Activated CD8-positive, alpha-beta memory T cell treated with anti-CD3 and anti-CD28 coated beads, Interleukin-2, amount 50 U/mL, for 1 hour (primary cell): ENCODE measurements around the gene PGM1.

Experiments used
- DNase-seq: peaks from one replicate; pipeline ENCODE4 v3.0.0-alpha.2; 2020; ENCODE audit errors: extremely low read depth

Gene PGM1

DNA sequence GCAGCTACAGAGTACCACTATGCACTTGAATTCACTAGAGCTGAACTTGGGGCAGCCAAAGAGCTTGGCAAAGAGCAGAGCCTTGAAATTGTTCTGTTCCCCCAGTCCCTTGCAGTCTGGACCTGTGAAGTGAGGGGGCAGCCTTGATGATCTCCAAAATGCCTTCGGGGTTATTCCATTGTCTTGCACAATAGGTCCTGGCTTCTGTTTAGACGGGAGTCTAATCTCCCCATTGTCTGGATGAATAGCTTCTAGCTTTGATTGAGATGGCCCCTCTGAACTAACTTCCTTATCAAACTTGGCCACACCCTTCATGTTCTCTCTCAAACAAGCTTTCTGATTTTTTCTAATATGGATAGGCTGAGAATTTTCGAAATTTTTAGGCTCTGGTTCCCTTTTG, 72.6 kb downstream of the PGM1 start:
- DNase-seq, result no peak

DNA sequence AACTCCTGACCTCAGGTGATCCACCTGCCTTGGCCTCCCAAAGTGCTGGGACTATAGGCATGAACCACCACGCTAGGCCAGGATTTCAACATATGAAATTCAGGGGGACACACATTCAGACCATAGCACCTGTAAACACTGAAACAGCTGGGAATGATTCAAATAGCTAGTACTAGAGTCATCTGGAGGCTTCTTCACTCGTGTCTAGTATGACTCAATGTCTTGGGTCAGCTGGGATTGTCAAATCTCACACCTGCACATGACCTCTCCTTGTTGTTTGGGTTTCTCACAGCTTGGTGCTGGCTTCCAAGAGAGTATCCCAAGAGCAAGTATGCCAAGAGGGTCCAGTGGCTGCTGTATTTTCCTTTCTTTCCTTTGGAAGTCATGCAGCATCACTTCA, 75.1 kb downstream of the PGM1 start:
- no peak for DNase-seq

DNA sequence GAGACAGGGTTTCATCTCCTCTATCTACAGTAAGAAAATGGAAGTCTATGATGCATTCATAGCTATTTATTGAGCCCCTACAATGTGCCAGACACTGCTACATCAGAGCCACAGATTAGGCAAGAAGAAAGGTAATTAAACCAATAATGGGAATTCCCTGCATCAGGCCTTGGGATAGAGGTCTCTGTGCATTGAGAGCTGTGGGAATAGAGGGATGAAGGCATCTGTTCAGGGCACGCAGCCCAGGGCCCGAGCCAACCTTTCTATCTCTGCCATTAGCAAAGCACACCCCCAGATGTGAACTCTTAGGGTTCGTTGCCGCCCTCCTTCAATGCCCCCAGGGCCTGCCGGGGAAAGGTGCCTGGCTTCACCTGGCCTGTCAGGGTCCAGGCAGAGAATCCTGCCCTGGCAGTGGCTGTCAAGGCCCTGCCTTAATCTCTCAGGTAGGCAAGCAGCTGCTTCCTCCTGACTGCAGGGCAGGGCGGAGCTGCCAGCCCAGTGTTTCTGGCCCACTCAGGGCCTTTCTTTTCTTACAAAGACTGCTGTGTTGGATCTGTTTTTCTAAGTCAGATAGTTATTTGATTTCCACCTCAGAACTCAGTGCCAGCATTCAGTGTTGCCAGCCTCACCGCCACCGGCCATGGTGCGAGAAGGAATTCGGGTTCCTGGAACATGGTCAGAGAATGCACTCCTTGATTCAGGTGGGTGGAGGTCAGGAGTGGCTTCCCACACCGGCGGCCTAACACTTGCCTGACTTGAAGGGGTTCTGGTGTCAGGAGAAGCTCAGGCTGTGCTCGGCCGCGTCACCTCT, 76.1 kb downstream of the PGM1 start:
- DNase-seq, result no peak

- DNase-seq, result no peak
Observed at GRCh38 chr1:63670164-63670563, 77.0 kb downstream of the PGM1 start.

DNA sequence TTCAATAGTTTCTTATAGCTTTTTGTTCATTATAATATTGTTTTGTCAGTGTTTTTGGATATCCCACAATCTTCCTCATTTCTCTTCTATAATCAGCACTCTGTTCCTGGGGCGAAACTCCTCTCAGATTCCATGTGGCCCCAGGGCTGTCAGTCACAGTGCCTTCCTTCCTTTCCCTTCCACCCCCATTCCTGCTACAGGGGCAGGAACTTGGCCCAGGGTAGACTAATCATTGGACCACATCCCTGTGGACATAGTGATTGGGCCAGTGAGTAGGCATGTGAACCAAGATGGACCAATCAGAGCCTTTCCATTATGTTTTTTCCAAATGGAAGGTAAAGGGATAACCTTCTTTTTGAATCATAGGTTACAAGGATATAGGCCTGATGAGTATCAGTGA, 78.3 kb downstream of the PGM1 start:
- no peak for DNase-seq

GRCh38 chr1:63674238-63674864, 81.1 kb downstream of the PGM1 start:
- DNase-seq, result no peak

- DNase-seq, result no peak
Observed at GRCh38 chr1:63674865-63675419, 81.7 kb downstream of the PGM1 start.

- DNase-seq, result no peak
Observed at GRCh38 chr1:63675420-63675931, 82.3 kb downstream of the PGM1 start.

DNA sequence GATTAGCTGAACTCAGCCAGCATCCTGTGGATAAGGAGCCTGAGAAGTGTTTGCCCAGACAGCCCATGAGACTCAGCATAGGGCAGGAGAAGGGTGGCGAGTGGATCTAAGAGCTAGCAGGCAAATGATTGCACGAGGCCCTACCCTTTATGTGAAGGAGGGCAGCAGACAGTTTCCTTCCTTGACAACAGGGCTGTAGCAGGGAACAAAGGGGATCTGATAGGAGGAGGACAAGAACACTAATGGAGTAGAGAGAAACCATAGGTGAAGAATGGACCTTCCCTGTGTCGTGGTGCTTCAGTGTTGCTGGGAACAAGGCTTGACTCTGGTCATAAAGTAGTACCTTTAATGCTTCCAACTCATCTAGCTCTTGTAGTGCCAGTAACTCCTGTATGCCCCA, 84.3 kb downstream of the PGM1 start:
- DNase-seq, result no peak

- DNase-seq, result no peak
Observed at GRCh38 chr1:63678200-63678599, 85.0 kb downstream of the PGM1 start.

DNA sequence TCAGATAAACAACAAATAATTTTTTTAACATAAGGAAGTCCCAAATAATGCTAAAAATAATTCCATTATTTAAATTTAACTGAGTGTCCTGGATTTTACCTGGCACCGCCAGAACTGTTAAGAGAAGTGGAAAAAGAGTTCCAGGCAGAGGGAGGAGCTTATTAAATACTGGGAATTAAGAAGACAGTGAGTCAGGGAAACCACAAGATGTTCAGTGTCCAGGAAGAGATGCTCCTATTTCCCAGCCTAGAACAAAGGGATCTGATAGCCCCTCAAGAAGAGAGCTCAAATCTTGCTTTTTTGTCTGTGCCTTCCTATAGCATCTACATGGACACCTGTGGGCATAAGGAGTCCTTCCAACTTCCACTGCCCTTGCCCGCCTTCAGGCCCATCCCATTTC, 85.9 kb downstream of the PGM1 start:
- DNase-seq, result no peak

- no peak for DNase-seq
Observed at GRCh38 chr1:63679589-63679988, 86.4 kb downstream of the PGM1 start.

- no peak for DNase-seq
Observed at GRCh38 chr1:63682936-63683335, 89.7 kb downstream of the PGM1 start.

DNA sequence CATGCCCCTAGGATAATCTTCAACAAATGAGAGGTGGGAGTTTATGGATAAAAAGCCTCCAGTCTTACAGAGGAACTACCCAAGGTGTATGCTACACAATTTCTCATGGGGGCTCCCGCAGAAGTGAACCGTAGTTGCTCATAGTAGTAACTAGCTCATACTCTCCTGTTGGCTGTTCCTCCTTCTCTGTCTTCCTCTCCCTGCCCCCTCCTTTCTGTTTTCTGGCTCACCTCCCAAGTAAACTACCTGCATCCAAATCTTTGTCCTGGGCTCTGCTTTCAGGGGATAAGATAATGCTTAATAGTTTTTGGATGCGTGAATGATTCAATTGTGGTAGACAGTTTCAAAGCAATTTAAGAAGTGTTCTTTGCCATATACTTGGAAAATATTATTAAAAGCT, 90.5 kb downstream of the PGM1 start:
- DNase-seq, result no peak

DNA sequence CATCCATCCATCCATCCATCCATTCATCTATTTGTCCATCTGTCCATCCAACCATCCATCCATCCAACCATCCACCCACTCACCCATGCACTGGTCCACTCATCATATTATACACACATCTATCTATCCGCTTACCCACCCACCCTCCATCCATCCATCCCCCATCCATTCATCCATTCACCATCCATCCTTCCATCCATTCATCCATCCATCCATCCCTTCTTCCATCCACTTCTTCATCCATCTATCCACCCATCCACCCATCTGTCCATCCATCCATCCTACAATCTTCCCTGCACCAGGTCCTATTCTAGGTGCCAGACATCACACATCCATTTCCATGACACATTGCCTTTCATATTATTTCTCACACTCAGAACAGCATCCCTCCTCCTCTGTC, 93.5 kb downstream of the PGM1 start:
- no peak for DNase-seq

- no peak for DNase-seq
Observed at GRCh38 chr1:63688302-63688890, 95.2 kb downstream of the PGM1 start.

GRCh38 chr1:63690966-63691700, 97.9 kb downstream of the PGM1 start:
- DNase-seq, result no peak

GRCh38 chr1:63691701-63692425, 98.7 kb downstream of the PGM1 start:
- no peak for DNase-seq

DNA sequence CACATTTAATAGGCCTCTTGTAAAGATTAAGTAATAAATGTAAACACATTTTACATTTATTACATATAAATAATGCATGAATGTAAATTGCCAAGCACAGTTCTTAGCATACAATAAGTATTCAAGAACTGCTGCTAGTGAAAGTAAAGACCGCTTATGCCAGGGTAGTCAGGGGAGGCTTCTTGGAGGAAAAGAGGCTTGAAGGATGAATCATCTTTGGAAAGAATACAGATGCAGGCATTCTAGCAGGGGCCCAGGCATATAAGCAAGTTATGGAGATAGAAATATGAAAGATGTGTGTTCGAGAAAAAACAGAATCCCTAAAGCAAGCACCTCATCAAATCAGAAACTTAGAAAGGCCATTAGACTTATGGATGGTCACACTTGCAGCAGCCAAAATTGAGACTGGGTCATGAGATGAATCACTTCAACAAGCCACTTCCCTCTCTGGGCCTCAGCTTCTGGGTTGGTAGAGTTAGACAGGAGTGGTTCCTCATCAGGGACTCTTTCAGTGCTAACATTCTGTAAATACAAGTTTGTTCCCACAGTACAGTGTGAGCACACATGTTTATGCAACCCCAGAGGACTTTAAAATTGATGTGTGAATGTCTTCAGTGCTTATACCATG, 100.8 kb downstream of the PGM1 start:
- no peak for DNase-seq

DNA sequence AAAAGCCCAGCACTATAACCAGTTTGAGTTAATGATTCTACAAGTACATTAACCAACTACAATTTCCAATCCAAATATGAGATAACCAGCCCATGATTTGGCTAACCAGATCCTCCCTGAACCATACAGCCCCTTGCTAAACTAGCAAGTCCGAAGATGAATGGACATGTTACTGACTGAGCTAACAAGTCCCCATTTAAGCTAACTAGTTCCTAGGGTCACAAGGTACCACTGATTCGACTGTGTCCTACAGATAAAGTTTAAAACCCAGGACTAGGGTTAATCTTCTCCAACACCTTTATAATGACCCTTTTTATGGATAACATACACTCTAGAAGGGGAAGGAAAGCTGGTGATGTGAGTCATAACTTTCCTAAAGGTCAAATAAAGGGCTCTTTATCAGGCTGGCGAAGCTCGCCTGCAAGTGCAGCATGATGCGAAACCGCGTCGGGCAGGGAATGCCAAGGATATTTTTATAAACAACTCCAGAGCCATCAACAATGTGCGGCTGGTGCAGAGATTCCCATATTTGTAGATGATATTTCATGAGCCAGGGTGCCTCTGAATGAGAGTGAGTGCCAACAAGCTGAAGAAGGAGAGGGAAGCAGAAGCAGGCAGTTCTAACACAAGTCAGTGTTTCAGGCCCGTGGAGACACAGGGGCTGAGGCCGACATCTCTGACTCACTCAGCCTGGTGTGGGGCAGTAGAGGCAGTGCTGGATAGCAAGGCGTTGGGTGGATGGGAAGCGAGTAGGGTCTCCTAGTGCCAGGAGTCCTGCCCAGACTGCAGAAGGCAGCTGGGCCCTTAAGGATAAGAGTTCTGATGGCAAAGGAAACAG, 105.0 kb downstream of the PGM1 start:
- DNase-seq, result no peak
